H1 (cell line): ENCODE measurements around the gene MAPKAP1. TPM values are rescaled to one million over a fixed set of nuclear protein-coding genes. Genes with fewer than 3 reads are reported as not detected.

ENCODE experiments used
- CTCF ChIA-PET: fragments of 300-600 bp; sonication (Branson Sonifier 250); formaldehyde crosslinking; loops from one replicate; lab custom pipeline; 2021; ENCODE audit not compliant: partially characterized antibody; lab: Charles Lee
- POLR2A ChIA-PET: fragments of 300-600 bp; sonication (Branson Sonifier 250); formaldehyde crosslinking; loops from one replicate; lab custom pipeline; 2021; ENCODE audit warnings: inconsistent platforms; ENCODE audit not compliant: partially characterized antibody; lab: Charles Lee
- DNase-seq, 2 experiments: peaks; one replicate each; pipeline versions ENCODE4 v3.0.0 to v3.0.0-alpha.2; 2010 to 2022; ENCODE audit warnings: low spot score in 2 of 2, low read depth in 1 of 2, mixed read lengths in 1 of 2
- FAIRE-seq: peaks from 2 replicates; lab custom pipeline; 2011; peaks lifted over from hg19 to GRCh38; lab: Jason Lieb, UNC
- H2AFZ ChIP-seq: 2 replicates; pipeline ENCODE4 v1.8.1; 2012; ENCODE audit warnings: low read length, inconsistent platforms
- H2AK5ac ChIP-seq: 2 replicates; pipeline ENCODE4 v1.6.1; 2013; ENCODE audit warnings: low read depth, low read length
- H2BK120ac ChIP-seq: replicated peaks from 2 replicates; pipeline ENCODE3; 2013; ENCODE audit warnings: low read depth, low read length, inconsistent platforms
- H2BK12ac ChIP-seq: 2 replicates; pipeline ENCODE4 v1.6.1; 2013; ENCODE audit warnings: low read depth, low read length
- H2BK15ac ChIP-seq: 2 replicates; pipeline ENCODE4 v1.6.1; 2013; ENCODE audit warnings: low read length
- H2BK20ac ChIP-seq: 2 replicates; pipeline ENCODE4 v1.6.1; 2013; ENCODE audit warnings: low read length
- H2BK5ac ChIP-seq: 2 replicates; pipeline ENCODE4 v1.6.1; 2013; ENCODE audit warnings: low read depth, low read length
- H3K14ac ChIP-seq: 2 replicates; pipeline ENCODE4 v1.6.1; 2013; ENCODE audit warnings: inconsistent platforms; ENCODE audit not compliant: insufficient read length
- H3K18ac ChIP-seq: 2 replicates; pipeline ENCODE4 v1.6.1; 2013; ENCODE audit warnings: low read length; ENCODE audit errors: extremely low read depth
- H3K23ac ChIP-seq: 2 replicates; pipeline ENCODE4 v1.6.1; 2013; ENCODE audit warnings: inconsistent platforms; ENCODE audit not compliant: insufficient read length
- H3K23me2 ChIP-seq: 2 replicates; pipeline ENCODE4 v1.6.1; 2013; ENCODE audit warnings: low read depth, low read length
- H3K27ac ChIP-seq: 2 replicates; pipeline ENCODE4 v1.6.1; 2011; ENCODE audit warnings: low read depth, low read length, inconsistent platforms
- H3K27me3 ChIP-seq, 4 experiments: replicated peaks in 1 of 4; 1 replicate in 1 of 4; 2 replicates in 3 of 4; pipeline versions ENCODE4 v1.6.1 to v1.8.1; 2011 to 2013; ENCODE audit warnings: low read length in 3 of 4, mild to moderate bottlenecking in 3 of 4, inconsistent platforms in 2 of 4, mixed read lengths in 2 of 4, moderate library complexity in 1 of 4; ENCODE audit not compliant: control insufficient read depth in 3 of 4, insufficient read depth in 3 of 4; ENCODE audit errors: extremely low read depth in 1 of 4
- H3K36me3 ChIP-seq, 4 experiments: 2 replicates each; pipeline versions ENCODE4 v1.6.1 to v1.8.1; 2011 to 2013; ENCODE audit warnings: mild to moderate bottlenecking in 4 of 4, low read length in 3 of 4, moderate library complexity in 2 of 4, control low read depth in 1 of 4, inconsistent platforms in 1 of 4; ENCODE audit not compliant: insufficient read depth in 4 of 4, control insufficient read depth in 2 of 4
- H3K4ac ChIP-seq: replicated peaks from 2 replicates; pipeline ENCODE3; 2013; ENCODE audit warnings: low read length, low read depth, mixed read lengths, inconsistent platforms; ENCODE audit not compliant: insufficient read length
- H3K4me1 ChIP-seq, 4 experiments: replicated peaks in 1 of 4; 1 replicate in 1 of 4; 2 replicates in 3 of 4; pipeline versions ENCODE4 v1.6.1 to v1.8.1; 2011 to 2013; ENCODE audit warnings: low read length in 3 of 4, inconsistent platforms in 2 of 4, mixed read lengths in 1 of 4; ENCODE audit not compliant: insufficient read depth in 4 of 4, control insufficient read depth in 3 of 4
- H3K4me2 ChIP-seq, 2 experiments: 2 replicates each; pipeline versions ENCODE4 v1.6.1 to v1.8.1; 2011 to 2013; ENCODE audit warnings: low read depth in 2 of 2, low read length in 2 of 2, control low read depth in 1 of 2, inconsistent platforms in 1 of 2, mild to moderate bottlenecking in 1 of 2; ENCODE audit not compliant: insufficient read depth in 1 of 2
- H3K4me3 ChIP-seq, 4 experiments: fragments of 200-600, 300-600 bp in 1 of 4; sonication (generic), shearing (Covaris generic), sonication (Bioruptor Twin) in 1 of 4; 2 replicates each; pipeline versions ENCODE4 v1.5.1 to v1.8.1; 2011 to 2016; ENCODE audit warnings: low read length in 4 of 4, low read depth in 3 of 4, control low read depth in 2 of 4, inconsistent platforms in 2 of 4, mild to moderate bottlenecking in 2 of 4, mixed read lengths in 1 of 4, moderate library complexity in 1 of 4; ENCODE audit not compliant: insufficient read depth in 2 of 4; ENCODE audit errors: extremely low read depth in 1 of 4
- H3K56ac ChIP-seq: replicated peaks from 2 replicates; pipeline ENCODE3; 2013; ENCODE audit warnings: low read depth, mild to moderate bottlenecking, mixed read lengths, low read length, inconsistent platforms; ENCODE audit not compliant: insufficient read length
- H3K79me1 ChIP-seq: 2 replicates; pipeline ENCODE4 v1.6.1; 2013; ENCODE audit warnings: low read depth, low read length, control low read depth
- H3K79me2 ChIP-seq, 2 experiments: 2 replicates each; pipeline versions ENCODE4 v1.6.1 to v1.8.1; 2012 to 2013; ENCODE audit warnings: low read length in 2 of 2, mild to moderate bottlenecking in 2 of 2, inconsistent platforms in 1 of 2; ENCODE audit not compliant: insufficient read depth in 2 of 2, control insufficient read depth in 1 of 2
- H3K9ac ChIP-seq, 4 experiments: replicated peaks in 1 of 4; 1 replicate in 1 of 4; 2 replicates in 3 of 4; pipeline versions ENCODE4 v1.6.1 to v1.8.1; 2011 to 2013; ENCODE audit warnings: low read depth in 3 of 4, low read length in 3 of 4, control low read depth in 2 of 4, mild to moderate bottlenecking in 2 of 4, moderate library complexity in 2 of 4, inconsistent platforms in 1 of 4; ENCODE audit errors: extremely low read depth in 1 of 4
- H3K9me3 ChIP-seq, 2 experiments: 2 replicates each; pipeline versions ENCODE4 v1.6.1 to v1.8.1; 2012 to 2013; ENCODE audit warnings: mild to moderate bottlenecking in 2 of 2, moderate library complexity in 2 of 2, control low read depth in 1 of 2, inconsistent platforms in 1 of 2, low read depth in 1 of 2, low read length in 1 of 2, mixed read lengths in 1 of 2; ENCODE audit not compliant: insufficient read depth in 2 of 2
- H4K20me1 ChIP-seq, 2 experiments: replicated peaks in 1 of 2; 2 replicates each; pipeline versions ENCODE3 to v1.8.1; 2011 to 2013; ENCODE audit warnings: inconsistent platforms in 2 of 2, low read length in 2 of 2, mild to moderate bottlenecking in 1 of 2; ENCODE audit not compliant: insufficient read depth in 2 of 2, control insufficient read depth in 1 of 2
- H4K5ac ChIP-seq: 2 replicates; pipeline ENCODE4 v1.6.1; 2013; ENCODE audit warnings: low read length, low read depth, mixed read lengths, inconsistent platforms; ENCODE audit not compliant: insufficient read length
- H4K8ac ChIP-seq: 2 replicates; pipeline ENCODE4 v1.8.0; 2013; ENCODE audit warnings: mild to moderate bottlenecking, moderate library complexity, low read length, inconsistent platforms; ENCODE audit not compliant: insufficient read depth; ENCODE audit errors: extremely low read depth
- H4K91ac ChIP-seq: replicated peaks from 2 replicates; pipeline ENCODE3; 2013; ENCODE audit warnings: low read length, mixed read lengths, inconsistent platforms; ENCODE audit not compliant: insufficient read length
- CEBPB ChIP-seq: IDR thresholded peaks from 2 replicates; pipeline ENCODE4 v1.6.1; 2012; ENCODE audit warnings: low read depth, low read length
- E2F6 ChIP-seq: IDR thresholded peaks from 2 replicates; pipeline ENCODE4 v1.6.1; 2012; ENCODE audit warnings: inconsistent platforms
- KDM1A ChIP-seq: fragments of 200-600, 300-600 bp; sonication (generic); IDR thresholded peaks from 2 replicates; pipeline ENCODE4 v1.7.1; 2016; ENCODE audit warnings: mild to moderate bottlenecking, low read length, borderline replicate concordance
- KDM5A ChIP-seq: fragments of 200-600 bp; IDR thresholded peaks from 2 replicates; pipeline ENCODE4 v1.7.1; 2012; ENCODE audit warnings: mild to moderate bottlenecking, low read length, inconsistent platforms, mixed read lengths
- MAFK ChIP-seq: IDR thresholded peaks from 2 replicates; pipeline ENCODE4 v1.6.1; 2012; ENCODE audit warnings: low read depth, mild to moderate bottlenecking, improper control_type of control experiment, low read length
- MAX ChIP-seq: IDR thresholded peaks from 2 replicates; pipeline ENCODE4 v1.6.1; 2012; ENCODE audit warnings: inconsistent platforms
- PHF8 ChIP-seq: fragments of 200-600 bp; sonication (generic); conservative IDR thresholded peaks from 2 replicates; pipeline ENCODE4 v1.7.1; 2012; ENCODE audit warnings: low read depth, mild to moderate bottlenecking, inconsistent platforms, low read length, moderate library complexity
- RBBP5 ChIP-seq: IDR thresholded peaks from 2 replicates; pipeline ENCODE4 v1.7.1; 2012; ENCODE audit warnings: low read depth, mild to moderate bottlenecking, inconsistent platforms, low read length, moderate library complexity, borderline replicate concordance
- SIRT6 ChIP-seq: IDR thresholded peaks from one replicate; pipeline ENCODE4 v1.7.1; 2012; ENCODE audit warnings: low read length, inconsistent platforms
- YY1 ChIP-seq: IDR thresholded peaks from 2 replicates; pipeline ENCODE4 v1.6.1; 2011; ENCODE audit warnings: low read depth, mild to moderate bottlenecking, low read length
- WGBS, 2 experiments: shearing (Covaris generic) in 1 of 2; methylation state at CpG; one replicate each; pipeline versions ENCODE4 v1.1.6 to v1.1.7; 2013 to 2015; ENCODE audit warnings: low lambda C conversion rate in 2 of 2, mixed read lengths in 2 of 2, inconsistent platforms in 1 of 2, low coverage in 1 of 2, missing lambda C conversion rate in 1 of 2; ENCODE audit not compliant: insufficient replicate concordance in 2 of 2, insufficient coverage in 1 of 2, insufficient read length in 1 of 2; ENCODE audit errors: extremely low coverage in 1 of 2, missing lambda C conversion rate in 1 of 2; 5-methylcytosine and 5-hydroxymethylcytosine counted together
- polyA plus RNA-seq, 7 experiments: library from polyadenylated mRNA; depleted of rRNA in 3 of 7; stranded (reverse) in 5 of 7; unstranded in 2 of 7; fragments of >200 nt in 5 of 7; fragments of 200-250 nt in 2 of 7; gene quantifications; 1 replicate in 5 of 7; 2 replicates in 1 of 7; 4 replicates in 1 of 7; pipeline versions ENCODE4 v1.2.1 to v1.2.3, GENCODE V29; 2011 to 2013; ENCODE audit warnings: missing spikeins in 2 of 7, mixed read lengths in 2 of 7
- total RNA-seq: library from RNA; stranded (reverse); fragmentation: NEBNext Ultra II Directional; extraction: Animal tissue kit (Norgen Biotek cat#: 25700); gene quantifications from 2 replicates; pipeline ENCODE4 v1.2.1, GENCODE V29; 2021

Gene MAPKAP1
- total and polyA plus RNA-seq, 2 of the 8 experiments (the other 6 are each of a cell fraction or from before 2014, with no cell fraction given): 79.2 to 140 TPM

- no peak overlapping the region for H2AK5ac ChIP-seq
- ChIA-PET CTCF (no interaction called here), POLR2A (no interaction called here)
- H2BK12ac ChIP-seq: no peak overlapping the region
- H3K4me1 ChIP-seq: peaks cover 0 to 4% (median 2%) of the 10 kb centered on the region in 4 experiments; a peak in 3 of 7 replicates
- DNase-seq: no peak
- H3K79me2 ChIP-seq: peaks cover 0 to 59% of the 10 kb centered on the region in 2 experiments
- H3K36me3 ChIP-seq: no peaks in the 10 kb centered on the region
- no peak overlapping the region for H3K4me2 ChIP-seq
- no peak overlapping the region for H2BK20ac ChIP-seq
- WGBS, 2 experiments: 86% methylated on average over 4 of the region's 4 CpGs; no CpG with 5 or more reads in 1 of the 2 experiments
- H2BK120ac ChIP-seq: no peak overlapping the region
- TF ChIP-seq RBBP5 (no peak), KDM1A (no peak), KDM5A (no peak), CEBPB (no peak), MAFK (no peak), SIRT6 (no peak), PHF8 (no peak), E2F6 (no peak), YY1 (no peak), MAX (no peak)
- no peaks in the 10 kb centered on the region for H3K27me3 ChIP-seq
- H4K20me1 ChIP-seq: no peaks in the 10 kb centered on the region
- no peak overlapping the region for H3K18ac ChIP-seq
- H2BK15ac ChIP-seq: no peak overlapping the region
- no peak overlapping the region for H3K56ac ChIP-seq
- H3K23me2 ChIP-seq: no peaks in the 10 kb centered on the region
- H3K79me1 ChIP-seq: peaks cover 3% of the 10 kb centered on the region; the same call in 1 of the 2 replicates
- H3K23ac ChIP-seq: no peak overlapping the region
- H3K27ac ChIP-seq: no peak overlapping the region
- H3K4me3 ChIP-seq: no peak overlapping the region
- no peak overlapping the region for H4K91ac ChIP-seq
- H3K4ac ChIP-seq: no peak overlapping the region
- no peak overlapping the region for H2AFZ ChIP-seq
- H4K5ac ChIP-seq: no peak overlapping the region
- H4K8ac ChIP-seq: no peak overlapping the region
- H3K9me3 ChIP-seq: no peaks in the 10 kb centered on the region
- FAIRE-seq: no peak
- no peak overlapping the region for H2BK5ac ChIP-seq
- H3K9ac ChIP-seq: no peak overlapping the region
- no peak overlapping the region for H3K14ac ChIP-seq
These were observed 93.9 kb downstream of the MAPKAP1 start for GRCh38 chr9:125613141-125613540.
